Measurements from ENCODE around the gene RPL23. TPM values are rescaled to one million over a fixed set of nuclear protein-coding genes. Genes with fewer than 3 reads are reported as not detected.
A peak's percentile ranks its signal among the peaks of the same experiment; 100 is the strongest.

RPL23 gene
- total RNA-seq, 1 experiment from 2014 or later, result 1,110 TPM

- peaks cover 37% of the 10 kb centered on the region for H3K4me1 ChIP-seq (ENCODE audit: insufficient read depth, low read length)
- H2AFZ ChIP-seq (ENCODE audit: low read length), result no peak overlapping the region
- no peaks in the 10 kb centered on the region for H3K9me3 ChIP-seq (ENCODE audit: low read length)
- 0 out of 2 replicates have a peak, but pooled peaks cover 5% of the 10 kb centered on the region for H3K79me2 ChIP-seq (ENCODE audit: low read length)
- peaks cover 6% of the 10 kb centered on the region for H3K36me3 ChIP-seq (ENCODE audit: low read depth, low read length)
- ChIA-PET POLR2A (ENCODE audit: unreplicated experiment) (no interaction called here), CTCF (no interaction called here)
- H3K9ac ChIP-seq (ENCODE audit: low read length), result no peak overlapping the region
- H3F3A ChIP-seq (ENCODE audit: low read length, unreplicated experiment), result no peaks in the 10 kb centered on the region
- intact Hi-C loops (cut with micrococcal nuclease), result no loop called here
- TF ChIP-seq EZH2phosphoT487 (IDR thresholded peaks at IDR 0.05; ENCODE audit: borderline replicate concordance, low read length), result no peak
- TF ChIP-seq EZH2 (IDR thresholded peaks at IDR 0.05; ENCODE audit: low read length, unreplicated experiment), result no peak
- no peak for TF ChIP-seq CTCF (conservative IDR thresholded peaks at IDR 0.05; ENCODE audit: low read depth, low read length)
- no peak overlapping the region for H3K4me2 ChIP-seq (ENCODE audit: low read length)
- ATAC-seq, result peak; percentile 19
- H3K27me3 ChIP-seq (ENCODE audit: low read length), result no peaks in the 10 kb centered on the region
- H3K9me2 ChIP-seq (replicated peaks; ENCODE audit: low read length), result no peaks in the 10 kb centered on the region
- BruUV-seq (replicated peaks), result no TSS peak
- no peak overlapping the region for H3K4me3 ChIP-seq (ENCODE audit: low read length)
- H4K20me1 ChIP-seq (ENCODE audit: low read length), result no peaks in the 10 kb centered on the region
- no peak for DNase-seq
- H3K27ac ChIP-seq (ENCODE audit: low read length), result peak overlapping the region; percentile 64
Measured at GRCh38 chr17:38897671-38898290, 44.3 kb upstream of the RPL23 start.

- Histone ChIP-seq H3K4me1 (ENCODE audit: insufficient read depth, low read length) (peaks cover 37% of the 10 kb centered on the region), H3K9me3 (ENCODE audit: low read length) (no peaks in the 10 kb centered on the region), H3K27ac (ENCODE audit: low read length) (no peak overlapping the region), H3K79me2 (ENCODE audit: low read length) (0 out of 2 replicates have a peak, but pooled peaks cover 4% of the 10 kb centered on the region), H3K4me3 (ENCODE audit: low read length) (no peak overlapping the region), H3K27me3 (ENCODE audit: low read length) (no peaks in the 10 kb centered on the region), H3F3A (ENCODE audit: low read length, unreplicated experiment) (no peaks in the 10 kb centered on the region), H4K20me1 (ENCODE audit: low read length) (no peaks in the 10 kb centered on the region), H3K4me2 (ENCODE audit: low read length) (no peak overlapping the region), H3K9me2 (replicated peaks; ENCODE audit: low read length) (no peaks in the 10 kb centered on the region), H2AFZ (ENCODE audit: low read length) (no peak overlapping the region), H3K9ac (ENCODE audit: low read length) (no peak overlapping the region), H3K36me3 (ENCODE audit: low read depth, low read length) (peaks cover 6% of the 10 kb centered on the region)
- DNase-seq (no peak), ATAC-seq (no peak)
- CTCF ChIA-PET, result no interaction called here
- TF ChIP-seq EZH2phosphoT487 (IDR thresholded peaks at IDR 0.05; ENCODE audit: borderline replicate concordance, low read length) (no peak), EZH2 (IDR thresholded peaks at IDR 0.05; ENCODE audit: low read length, unreplicated experiment) (no peak), CTCF (conservative IDR thresholded peaks at IDR 0.05; ENCODE audit: low read depth, low read length) (no peak)
- POLR2A ChIA-PET (ENCODE audit: unreplicated experiment), result no interaction called here
- BruUV-seq (replicated peaks), result no TSS peak
- intact Hi-C loops (cut with micrococcal nuclease), result no loop called here
Measured at GRCh38 chr17:38897176-38897575, 43.7 kb upstream of the RPL23 start.

GRCh38 chr17:38896346-38896954 is 42.9 kb upstream of the RPL23 start:
- H3K4me1 ChIP-seq (ENCODE audit: insufficient read depth, low read length), result peaks cover 37% of the 10 kb centered on the region
- no peaks in the 10 kb centered on the region for H3K27me3 ChIP-seq (ENCODE audit: low read length)
- peaks cover 6% of the 10 kb centered on the region for H3K36me3 ChIP-seq (ENCODE audit: low read depth, low read length)
- ATAC-seq, result no peak
- H3K27ac ChIP-seq (ENCODE audit: low read length), result no peak overlapping the region
- 0 out of 2 replicates have a peak, but pooled peaks cover 3% of the 10 kb centered on the region for H3K79me2 ChIP-seq (ENCODE audit: low read length)
- no peaks in the 10 kb centered on the region for H3K9me2 ChIP-seq (replicated peaks; ENCODE audit: low read length)
- ChIA-PET CTCF (no interaction called here), POLR2A (ENCODE audit: unreplicated experiment) (no interaction called here)
- no peak for DNase-seq
- BruUV-seq (replicated peaks), result no TSS peak
- H3K4me3 ChIP-seq (ENCODE audit: low read length), result no peak overlapping the region
- H3F3A ChIP-seq (ENCODE audit: low read length, unreplicated experiment), result no peaks in the 10 kb centered on the region
- H3K4me2 ChIP-seq (ENCODE audit: low read length), result no peak overlapping the region
- H2AFZ ChIP-seq (ENCODE audit: low read length), result no peak overlapping the region
- H4K20me1 ChIP-seq (ENCODE audit: low read length), result no peaks in the 10 kb centered on the region
- H3K9ac ChIP-seq (ENCODE audit: low read length), result no peak overlapping the region
- TF ChIP-seq CTCF (conservative IDR thresholded peaks at IDR 0.05; ENCODE audit: low read depth, low read length) (no peak), EZH2phosphoT487 (IDR thresholded peaks at IDR 0.05; ENCODE audit: borderline replicate concordance, low read length) (no peak), EZH2 (IDR thresholded peaks at IDR 0.05; ENCODE audit: low read length, unreplicated experiment) (no peak)
- intact Hi-C loops (cut with micrococcal nuclease), result no loop called here
- H3K9me3 ChIP-seq (ENCODE audit: low read length), result no peaks in the 10 kb centered on the region

Measured in PC-3 (cell line).